HCT116 (cell line): ENCODE results near the gene SRD5A3.

Source experiments
- CEBPB ChIP-seq: IDR thresholded peaks from 2 replicates; pipeline ENCODE4 v1.6.1; 2012; ENCODE audit warnings: low read depth
- EZH2 ChIP-seq: fragments of 200-600 bp; sonication (generic); IDR thresholded peaks from 2 replicates; pipeline ENCODE4 v1.6.1; 2017; ENCODE audit warnings: antibody characterized with exemption, mixed run types
- EZH2phosphoT487 ChIP-seq: fragments of 200-600 bp; IDR thresholded peaks from 2 replicates; pipeline ENCODE4 v1.6.1; 2018; ENCODE audit warnings: antibody characterized with exemption, borderline replicate concordance
- FOSL1 ChIP-seq: IDR thresholded peaks from 2 replicates; pipeline ENCODE4 v1.6.1; 2012; ENCODE audit warnings: low read depth
- POLR2A ChIP-seq: IDR thresholded peaks from 2 replicates; pipeline ENCODE4 v1.7.0; 2011; ENCODE audit warnings: borderline replicate concordance; ENCODE audit not compliant: insufficient read depth, insufficient read length; ENCODE audit errors: extremely low read depth
- POLR2AphosphoS5 ChIP-seq: IDR thresholded peaks from 2 replicates; pipeline ENCODE4 v1.6.1; 2011; ENCODE audit warnings: mild to moderate bottlenecking, low read depth, low read length, moderate library complexity
- SP1 ChIP-seq: IDR thresholded peaks from 2 replicates; pipeline ENCODE4 v1.6.1; 2012; ENCODE audit warnings: low read depth
- ZBTB33 ChIP-seq: IDR thresholded peaks from 2 replicates; pipeline ENCODE4 v1.6.1; 2011; ENCODE audit warnings: mild to moderate bottlenecking, low read length, moderate library complexity; ENCODE audit not compliant: insufficient replicate concordance; ENCODE audit errors: extremely low read depth
- TF ChIP-seq, protein P1 (sequence below), 3 experiments: fragments of 200-600 bp in 1 of 3; sonication (generic) in 1 of 3; IDR thresholded peaks in 2 of 3; conservative IDR thresholded peaks in 1 of 3; 2 replicates each; pipeline ENCODE4 v1.5.1; 2012 to 2017; ENCODE audit warnings: low read depth in 2 of 3, low read length in 2 of 3, antibody characterized with exemption in 1 of 3, borderline replicate concordance in 1 of 3, control low read depth in 1 of 3, mild to moderate bottlenecking in 1 of 3, mixed read lengths in 1 of 3, mixed run types in 1 of 3, moderate library complexity in 1 of 3; ENCODE audit not compliant: insufficient read depth in 1 of 3
- TF ChIP-seq, protein P2 (sequence below): IDR thresholded peaks from 2 replicates; pipeline ENCODE4 v1.6.1; 2012

- TF ChIP-seq POLR2A (no peak), POLR2AphosphoS5 (no peak), FOSL1 (no peak), SP1 (no peak), EZH2 (no peak), EZH2phosphoT487 (no peak), CEBPB (no peak), ZBTB33 (no peak)
- TF ChIP-seq, protein P1, sequence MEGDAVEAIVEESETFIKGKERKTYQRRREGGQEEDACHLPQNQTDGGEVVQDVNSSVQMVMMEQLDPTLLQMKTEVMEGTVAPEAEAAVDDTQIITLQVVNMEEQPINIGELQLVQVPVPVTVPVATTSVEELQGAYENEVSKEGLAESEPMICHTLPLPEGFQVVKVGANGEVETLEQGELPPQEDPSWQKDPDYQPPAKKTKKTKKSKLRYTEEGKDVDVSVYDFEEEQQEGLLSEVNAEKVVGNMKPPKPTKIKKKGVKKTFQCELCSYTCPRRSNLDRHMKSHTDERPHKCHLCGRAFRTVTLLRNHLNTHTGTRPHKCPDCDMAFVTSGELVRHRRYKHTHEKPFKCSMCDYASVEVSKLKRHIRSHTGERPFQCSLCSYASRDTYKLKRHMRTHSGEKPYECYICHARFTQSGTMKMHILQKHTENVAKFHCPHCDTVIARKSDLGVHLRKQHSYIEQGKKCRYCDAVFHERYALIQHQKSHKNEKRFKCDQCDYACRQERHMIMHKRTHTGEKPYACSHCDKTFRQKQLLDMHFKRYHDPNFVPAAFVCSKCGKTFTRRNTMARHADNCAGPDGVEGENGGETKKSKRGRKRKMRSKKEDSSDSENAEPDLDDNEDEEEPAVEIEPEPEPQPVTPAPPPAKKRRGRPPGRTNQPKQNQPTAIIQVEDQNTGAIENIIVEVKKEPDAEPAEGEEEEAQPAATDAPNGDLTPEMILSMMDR (IDR thresholded peaks at IDR 0.05 in 2 of 3, conservative IDR thresholded peaks at IDR 0.05 in 1 of 3; ENCODE audit: borderline replicate concordance in 1 of 3, insufficient read depth in 1 of 3, low read depth in 2 of 3, low read length in 2 of 3): no peak
- TF ChIP-seq, protein P2, sequence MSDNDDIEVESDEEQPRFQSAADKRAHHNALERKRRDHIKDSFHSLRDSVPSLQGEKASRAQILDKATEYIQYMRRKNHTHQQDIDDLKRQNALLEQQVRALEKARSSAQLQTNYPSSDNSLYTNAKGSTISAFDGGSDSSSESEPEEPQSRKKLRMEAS: no peak
Measured at GRCh38 chr4:55399581-55399980, 53.5 kb downstream of the SRD5A3 start.
